HEK293T (cell line): ENCODE measurements around the gene KIAA1755.

ENCODE experiments used
- CTCF ChIA-PET: fragments of 350-600 bp; formaldehyde crosslinking; extraction: SDS; loops from one replicate; lab custom pipeline; 2021; ENCODE audit warnings: antibody characterized with exemption, inconsistent platforms; lab: Yijun Ruan, JAX
- POLR2A ChIA-PET: fragments of 350-600 bp; formaldehyde crosslinking; extraction: SDS; loops from one replicate; lab custom pipeline; 2020; ENCODE audit warnings: antibody characterized with exemption, inconsistent platforms; lab: Yijun Ruan, JAX
- DNase-seq: peaks from one replicate; pipeline ENCODE4 v3.0.0; 2012; ENCODE audit warnings: mixed read lengths; ENCODE audit errors: extremely low spot score
- ARNT ChIP-seq: fragments of 450-650 bp; IDR thresholded peaks from 2 replicates; pipeline ENCODE4 v1.6.1; 2017; ENCODE audit warnings: mild to moderate bottlenecking
- BHLHE40 ChIP-seq: fragments of 450-650 bp; IDR thresholded peaks from 2 replicates; pipeline ENCODE4 v1.6.1; 2016; ENCODE audit warnings: mild to moderate bottlenecking, moderate library complexity, borderline replicate concordance
- CTBP1 ChIP-seq: fragments of 450-650 bp; IDR thresholded peaks from 2 replicates; pipeline ENCODE4 v1.6.1; 2016; ENCODE audit warnings: borderline replicate concordance
- ELF4 ChIP-seq: fragments of 450-650 bp; IDR thresholded peaks from 2 replicates; pipeline ENCODE4 v1.6.1; 2017; ENCODE audit warnings: antibody characterized with exemption
- FOXA1 ChIP-seq: fragments of 450-650 bp; IDR thresholded peaks from 2 replicates; pipeline ENCODE4 v1.6.1; 2016; ENCODE audit warnings: mild to moderate bottlenecking
- FOXK2 ChIP-seq: fragments of 450-650 bp; IDR thresholded peaks from 2 replicates; pipeline ENCODE4 v1.6.1; 2016; ENCODE audit warnings: mild to moderate bottlenecking
- FOXM1 ChIP-seq: fragments of 450-650 bp; IDR thresholded peaks from 2 replicates; pipeline ENCODE4 v1.6.1; 2017; ENCODE audit warnings: mild to moderate bottlenecking, borderline replicate concordance
- HDGF ChIP-seq: fragments of 450-650 bp; IDR thresholded peaks from 2 replicates; pipeline ENCODE4 v1.6.1; 2017; ENCODE audit warnings: antibody characterized with exemption, borderline replicate concordance
- L3MBTL2 ChIP-seq: fragments of 450-650 bp; conservative IDR thresholded peaks from 2 replicates; pipeline ENCODE4 v1.6.1; 2016; ENCODE audit warnings: mild to moderate bottlenecking
- LEF1 ChIP-seq: fragments of 450-650 bp; IDR thresholded peaks from 2 replicates; pipeline ENCODE4 v1.6.1; 2017; ENCODE audit warnings: mild to moderate bottlenecking, borderline replicate concordance
- NFRKB ChIP-seq: fragments of 450-650 bp; IDR thresholded peaks from 2 replicates; pipeline ENCODE4 v1.6.1; 2016; ENCODE audit warnings: mild to moderate bottlenecking, moderate library complexity
- PKNOX1 ChIP-seq: fragments of 450-650 bp; IDR thresholded peaks from 2 replicates; pipeline ENCODE4 v1.6.1; 2016
- SP1 ChIP-seq: fragments of 450-650 bp; IDR thresholded peaks from 2 replicates; pipeline ENCODE4 v1.6.1; 2017
- SUZ12 ChIP-seq: fragments of 450-650 bp; IDR thresholded peaks from 2 replicates; pipeline ENCODE4 v1.6.1; 2016; ENCODE audit warnings: mild to moderate bottlenecking
- TARDBP ChIP-seq: fragments of 450-650 bp; IDR thresholded peaks from 2 replicates; pipeline ENCODE4 v1.6.1; 2016
- ZNF384 ChIP-seq: fragments of 450-650 bp; IDR thresholded peaks from 2 replicates; pipeline ENCODE4 v1.6.1; 2016

Gene KIAA1755

DNA sequence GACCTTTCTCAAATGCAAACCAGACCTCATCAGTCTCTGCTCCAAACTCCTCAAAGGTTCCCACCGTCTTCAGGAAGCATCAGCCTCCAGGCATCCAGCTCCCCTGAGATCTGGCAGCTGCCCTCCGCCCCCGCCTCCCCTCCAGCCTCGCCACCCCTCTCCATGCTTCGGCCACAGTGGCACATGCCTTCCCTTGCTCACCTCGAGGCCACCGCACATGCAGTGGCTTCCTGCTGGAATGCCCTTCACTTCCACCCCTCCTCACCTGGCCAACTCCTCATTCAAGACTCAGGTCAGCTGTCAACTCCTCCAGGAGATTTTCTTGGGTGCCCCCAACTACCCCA is 13.4 kb downstream of the KIAA1755 start:
- POLR2A ChIA-PET = no interaction called here
- CTCF ChIA-PET = no interaction called here
- no peak for TF ChIP-seq LEF1
- no peak for TF ChIP-seq BHLHE40
- DNase-seq = no peak

GRCh38 chr20:38246357-38247165 is 14.0 kb downstream of the KIAA1755 start:
- POLR2A ChIA-PET = no interaction called here
- DNase-seq = no peak
- CTCF ChIA-PET = no interaction called here
- no peak for TF ChIP-seq HDGF
- no peak for TF ChIP-seq FOXA1
- no peak for TF ChIP-seq L3MBTL2
- TF ChIP-seq LEF1 = no peak
- no peak for TF ChIP-seq ELF4
- TF ChIP-seq ZNF384 = no peak
- no peak for TF ChIP-seq NFRKB
- no peak for TF ChIP-seq SP1
- no peak for TF ChIP-seq BHLHE40
- no peak for TF ChIP-seq FOXM1
- no peak for TF ChIP-seq FOXK2
- no peak for TF ChIP-seq TARDBP
- TF ChIP-seq PKNOX1 = no peak
- TF ChIP-seq CTBP1 = no peak
- no peak for TF ChIP-seq SUZ12
- TF ChIP-seq ARNT = no peak

DNA sequence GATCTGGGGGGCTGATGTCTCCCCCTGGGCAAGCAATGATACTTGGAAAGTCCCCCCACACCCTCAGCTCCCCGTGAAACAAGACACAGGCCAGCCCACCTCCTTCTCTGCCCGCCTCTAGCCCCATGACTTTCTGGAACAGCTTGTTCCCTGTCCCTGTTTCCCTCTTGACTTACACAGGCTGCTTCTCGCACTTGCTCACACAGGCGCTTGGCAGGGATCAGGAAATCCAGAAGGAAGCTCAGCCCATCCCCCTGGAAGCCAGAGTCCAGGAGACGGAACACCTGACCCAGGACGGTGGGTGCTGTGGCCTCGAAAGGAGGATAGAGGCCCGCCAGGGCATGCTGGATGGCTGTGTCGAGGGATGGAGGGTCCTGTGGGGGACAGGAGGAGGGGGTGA is 14.8 kb downstream of the KIAA1755 start:
- POLR2A ChIA-PET = no interaction called here
- no peak for TF ChIP-seq ELF4
- no peak for TF ChIP-seq NFRKB
- no peak for TF ChIP-seq TARDBP
- no peak for TF ChIP-seq ARNT
- no peak for TF ChIP-seq FOXK2
- no peak for TF ChIP-seq HDGF
- TF ChIP-seq LEF1 = no peak
- no peak for TF ChIP-seq FOXA1
- no peak for TF ChIP-seq BHLHE40
- TF ChIP-seq L3MBTL2 = no peak
- TF ChIP-seq SP1 = no peak
- TF ChIP-seq CTBP1 = no peak
- no peak for TF ChIP-seq ZNF384
- no peak for TF ChIP-seq SUZ12
- TF ChIP-seq PKNOX1 = no peak
- no peak for TF ChIP-seq FOXM1
- no peak for DNase-seq
- CTCF ChIA-PET = no interaction called here

DNA sequence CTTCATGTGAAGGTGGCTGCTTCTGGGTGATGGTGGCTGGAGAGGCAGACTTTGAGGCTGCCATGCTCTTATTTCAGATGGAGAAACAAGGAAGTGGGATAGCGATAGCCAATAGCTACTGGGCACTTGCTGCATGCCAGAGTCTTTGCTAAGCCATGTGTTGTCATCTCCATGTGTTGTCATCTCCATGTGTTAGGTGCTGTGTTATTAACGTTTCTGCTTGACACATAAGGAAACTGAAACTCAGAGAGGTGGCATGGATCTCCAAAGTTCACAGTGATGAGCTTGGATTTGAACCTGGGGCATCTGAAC is 16.9 kb downstream of the KIAA1755 start:
- no peak for DNase-seq
- CTCF ChIA-PET = interaction anchor here (0.7 kb wide), 1 partner anchor 26 kb away, joined by 3 read pairs; no protein-coding TSS in a partner anchor
- no peak for TF ChIP-seq ELF4
- TF ChIP-seq FOXA1 = no peak
- no peak for TF ChIP-seq CTBP1
- TF ChIP-seq FOXM1 = no peak
- no peak for TF ChIP-seq NFRKB
- TF ChIP-seq TARDBP = no peak
- no peak for TF ChIP-seq SUZ12
- no peak for TF ChIP-seq ZNF384
- POLR2A ChIA-PET = no interaction called here

GRCh38 chr20:38242848-38243708 is 17.5 kb downstream of the KIAA1755 start:
- peak; percentile 61 for DNase-seq
- TF ChIP-seq SUZ12 (no peak), LEF1 (no peak), ZNF384 (no peak), ARNT (no peak), ELF4 (no peak), PKNOX1 (no peak)
- POLR2A ChIA-PET = no interaction called here
- CTCF ChIA-PET = interaction anchor here (0.7 kb wide), 1 partner anchor 26 kb away, joined by 3 read pairs; no protein-coding TSS in a partner anchor

DNA sequence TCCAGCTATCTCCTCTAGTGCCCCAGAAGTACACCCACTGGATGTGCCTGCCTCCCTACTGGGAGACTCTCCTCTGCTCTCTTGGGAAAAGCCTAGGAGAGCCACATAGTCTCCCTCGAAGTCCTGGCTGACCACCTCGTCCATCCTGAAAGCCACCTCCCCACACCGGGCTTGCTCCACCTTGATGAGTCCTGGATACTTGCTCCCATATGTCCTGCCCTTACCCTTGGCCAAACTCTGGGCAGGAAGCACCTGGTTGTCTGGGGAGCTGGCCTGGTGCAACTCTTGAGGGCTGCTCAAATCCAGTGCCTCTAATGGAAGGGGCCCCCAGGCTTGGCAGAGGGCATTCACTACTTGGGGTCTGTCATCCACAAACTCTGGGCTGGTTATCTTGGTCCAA is 19.3 kb downstream of the KIAA1755 start:
- ChIA-PET POLR2A (no interaction called here), CTCF (no interaction called here)
- TF ChIP-seq SUZ12 (no peak), ARNT (no peak), L3MBTL2 (no peak), TARDBP (no peak), PKNOX1 (no peak), ZNF384 (no peak), BHLHE40 (no peak), CTBP1 (no peak), HDGF (no peak), NFRKB (no peak)
- DNase-seq = no peak
